Activated naive CD8-positive, alpha-beta T cell treated with anti-CD3 and anti-CD28 coated beads, Interleukin-2, amount 10 ng/mL, durations not matched to agents 7 days and 5 days (primary cell): Measurements from ENCODE around the gene UCN2. TPM values are rescaled to one million over a fixed set of nuclear protein-coding genes. Genes with fewer than 3 reads are reported as not detected.
"Not testable (repeated sequence)": the region's sequence is repeated elsewhere in the genome, so short reads cannot be mapped to it uniquely, and the experiment has no call there.

Experiments used
- ATAC-seq: fragments of 150-1000 bp; cut with Tn5 transposase; one replicate; pipeline ENCODE4 v1.10.0; 2021; ENCODE audit warnings: low read depth, moderate library complexity
- POLR2A ChIA-PET: fragments of 350-600 bp; sonication (Branson Sonifier 250); formaldehyde crosslinking; loops from one replicate; lab custom pipeline; 2021; ENCODE audit warnings: antibody characterized with exemption; lab: Charles Lee
- DNase-seq: peaks from one replicate; pipeline ENCODE4 v3.0.0; 2021
- H3K27ac Mint-ChIP-seq: one replicate; pipeline ENCODE4 v1.8.0; 2022; ENCODE audit warnings: mild to moderate bottlenecking, mixed read lengths
- H3K27me3 Mint-ChIP-seq: one replicate; pipeline ENCODE4 v1.8.0; 2022; ENCODE audit warnings: mild to moderate bottlenecking, moderate library complexity, mixed read lengths
- H3K36me3 Mint-ChIP-seq: one replicate; pipeline ENCODE4 v1.8.0; 2021; ENCODE audit warnings: mild to moderate bottlenecking, mixed read lengths
- H3K4me1 Mint-ChIP-seq: one replicate; pipeline ENCODE4 v1.8.0; 2021; ENCODE audit warnings: mixed read lengths
- H3K4me3 Mint-ChIP-seq: one replicate; pipeline ENCODE4 v1.8.0; 2022; ENCODE audit warnings: mild to moderate bottlenecking, moderate library complexity, mixed read lengths
- H3K9me3 Mint-ChIP-seq: one replicate; pipeline ENCODE4 v1.8.0; 2021; ENCODE audit warnings: mixed read lengths
- total RNA-seq, 2 experiments: library from RNA; stranded (reverse); gene quantifications; one replicate each; pipeline ENCODE4 v1.2.3, GENCODE V29; 2021

UCN2 gene
- total RNA-seq, 2 experiments from 2014 or later: not detected

DNA sequence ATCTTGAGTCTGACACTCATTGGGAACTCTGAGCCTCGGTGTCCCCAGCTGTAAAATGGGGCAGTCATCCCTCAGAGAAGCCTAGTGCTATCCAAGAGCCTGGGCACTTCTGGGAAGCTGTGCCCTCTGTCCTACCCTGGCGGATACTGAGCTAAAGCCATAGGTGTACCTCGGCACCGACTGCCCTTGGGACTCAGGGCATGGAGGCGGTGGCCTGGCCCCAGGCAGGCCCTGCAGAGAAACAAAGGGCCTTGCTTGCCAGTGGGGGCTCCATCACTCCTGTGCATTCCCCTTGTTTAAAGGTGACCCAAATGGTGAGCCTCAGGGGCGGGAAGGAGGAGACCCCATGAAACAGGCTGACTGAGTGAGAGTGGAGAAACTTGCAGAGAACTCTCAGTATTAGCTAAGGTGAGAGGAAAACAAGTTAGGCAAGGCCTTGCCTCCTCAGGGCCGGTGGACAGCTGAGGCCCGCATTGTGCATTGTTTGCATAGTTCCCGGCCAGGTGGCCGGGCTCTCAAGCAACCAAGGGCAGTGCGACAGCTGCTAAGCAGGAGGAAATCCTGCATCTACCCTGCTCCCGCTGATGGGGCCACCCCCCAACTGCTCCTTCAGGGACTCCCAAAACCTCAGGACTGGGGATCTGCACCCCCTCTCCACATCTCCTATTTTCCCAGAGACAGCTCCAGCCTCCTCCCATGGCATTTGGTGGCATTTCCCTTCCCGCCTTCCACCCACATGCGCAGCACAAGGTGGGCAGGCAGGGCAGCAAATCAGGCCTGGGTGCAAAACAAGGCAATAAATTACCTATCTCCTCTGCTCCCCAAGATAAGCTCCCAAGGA is 11.2 kb downstream of the UCN2 start:
- DNase-seq: no peak
- no peak for ATAC-seq
- no peaks in the 10 kb centered on the region for H3K27me3 Mint-ChIP-seq
- H3K36me3 Mint-ChIP-seq: peaks cover 30% of the 10 kb centered on the region
- H3K4me3 Mint-ChIP-seq: no peak overlapping the region
- H3K9me3 Mint-ChIP-seq: no peaks in the 10 kb centered on the region
- H3K27ac Mint-ChIP-seq: peak overlapping the region; percentile 30
- POLR2A ChIA-PET: no interaction called here
- H3K4me1 Mint-ChIP-seq: peaks cover 30% of the 10 kb centered on the region

- Mint-ChIP-seq H3K36me3 (peaks cover 35% of the 10 kb centered on the region), H3K4me1 (peaks cover 30% of the 10 kb centered on the region)
- H3K4me3 Mint-ChIP-seq, ATAC-seq, H3K27ac Mint-ChIP-seq, H3K9me3 Mint-ChIP-seq, H3K27me3 Mint-ChIP-seq, DNase-seq: not testable (repeated sequence)
- POLR2A ChIA-PET: interaction anchor here (0.6 kb wide), 1 partner anchor 151 kb away, joined by 4 read pairs; no protein-coding TSS in a partner anchor
Observed at GRCh38 chr3:48551651-48552050, 11.9 kb downstream of the UCN2 start.

DNA sequence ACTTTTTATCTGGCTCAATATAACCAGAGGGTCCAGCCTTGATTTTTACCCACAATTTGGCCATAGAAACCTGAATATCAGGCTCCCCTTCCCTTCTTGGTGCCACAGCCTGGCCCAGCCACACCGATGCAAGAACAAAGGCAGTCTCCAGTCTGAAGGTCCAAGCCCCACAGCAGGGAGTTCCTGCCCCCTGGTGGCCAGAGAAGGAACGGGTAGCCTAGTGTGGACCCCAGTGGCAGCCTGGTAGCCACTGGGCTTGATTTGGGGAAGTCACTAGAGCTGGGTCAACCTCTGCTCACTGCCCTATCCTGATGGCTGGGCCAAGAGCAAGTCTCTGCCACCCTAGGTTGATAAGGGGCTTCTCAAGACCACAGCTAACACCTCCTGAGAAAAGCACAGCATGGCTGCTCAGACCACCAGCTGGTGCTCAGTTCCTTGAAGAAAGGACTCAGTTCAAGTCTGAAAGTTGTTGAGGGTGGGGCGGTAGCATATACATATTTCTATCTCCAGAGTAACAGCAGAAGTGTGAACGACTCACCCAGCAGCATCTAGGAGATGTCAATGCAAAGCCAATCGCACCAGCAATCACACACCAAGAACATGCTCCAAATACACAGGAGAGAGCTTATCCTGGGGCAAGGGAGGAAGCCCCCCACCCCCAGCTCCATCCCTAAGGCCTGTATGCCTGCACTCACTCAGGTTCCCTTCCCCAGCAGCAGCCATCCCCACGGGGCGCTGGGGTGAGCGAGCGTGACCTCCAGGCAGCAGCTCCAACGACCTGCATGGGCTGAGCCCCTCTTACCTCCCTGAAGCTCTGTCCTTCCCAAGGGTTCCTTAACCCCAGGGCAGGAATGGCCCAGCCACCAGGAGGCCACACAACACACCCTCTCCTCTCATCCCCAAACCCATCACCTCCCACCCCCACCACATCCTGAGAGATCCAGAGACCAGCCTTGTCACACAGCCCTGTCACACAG is 14.6 kb downstream of the UCN2 start:
- POLR2A ChIA-PET: interaction anchor here (0.7 to 1.4 kb wide), 3 partner anchors 76 to 109 kb away, joined by 3 to 4 read pairs (median 4); partner anchors contain the start of genes CCDC51 and TMA7

GRCh38 chr3:48548126-48548525 is 15.5 kb downstream of the UCN2 start:
- ATAC-seq: no peak
- Mint-ChIP-seq H3K9me3 (no peaks in the 10 kb centered on the region), H3K27me3 (no peaks in the 10 kb centered on the region), H3K27ac (no peak overlapping the region), H3K4me3 (no peak overlapping the region), H3K4me1 (peaks cover 15% of the 10 kb centered on the region), H3K36me3 (peaks cover 42% of the 10 kb centered on the region)
- POLR2A ChIA-PET: interaction anchor here (1.4 kb wide), 1 partner anchor 76 kb away, joined by 4 read pairs; no protein-coding TSS in a partner anchor
- DNase-seq: no peak

More for the DNA sequence above, 14.6 kb downstream of the UCN2 start:
- Mint-ChIP-seq H3K27me3 (no peaks in the 10 kb centered on the region), H3K4me1 (peaks cover 16% of the 10 kb centered on the region), H3K27ac (no peak overlapping the region), H3K36me3 (peaks cover 37% of the 10 kb centered on the region), H3K4me3 (no peak overlapping the region), H3K9me3 (no peaks in the 10 kb centered on the region)
- ATAC-seq: peak; percentile 93
- peak; percentile 80 for DNase-seq

- no peak overlapping the region for H3K4me3 Mint-ChIP-seq
- peaks cover 13% of the 10 kb centered on the region for H3K4me1 Mint-ChIP-seq
- ATAC-seq: no peak
- no peaks in the 10 kb centered on the region for H3K27me3 Mint-ChIP-seq
- H3K9me3 Mint-ChIP-seq: no peaks in the 10 kb centered on the region
- H3K27ac Mint-ChIP-seq: no peak overlapping the region
- POLR2A ChIA-PET: no interaction called here
- peaks cover 43% of the 10 kb centered on the region for H3K36me3 Mint-ChIP-seq
- no peak for DNase-seq
Observed at GRCh38 chr3:48546203-48546829, 17.3 kb downstream of the UCN2 start.

DNA sequence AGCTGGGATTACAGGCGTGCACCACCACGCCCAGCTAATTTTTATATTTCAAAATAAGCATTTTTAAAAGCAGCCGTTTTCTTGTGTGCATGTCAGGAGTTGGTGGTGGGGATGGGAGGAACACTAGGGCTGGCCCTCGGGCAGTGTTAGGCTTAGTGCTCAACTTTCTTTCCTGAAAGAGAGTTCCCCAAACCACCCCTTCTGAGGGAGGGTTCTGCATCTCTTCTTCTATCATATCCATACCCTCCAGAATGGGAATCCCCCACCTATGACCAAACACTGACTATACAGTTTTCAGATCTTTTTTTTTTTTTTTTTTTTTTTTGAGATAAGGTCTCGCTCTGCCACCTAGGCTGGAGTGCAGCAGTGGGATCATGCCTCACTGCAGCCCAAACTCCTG is 19.4 kb downstream of the UCN2 start:
- DNase-seq (no peak), ATAC-seq (no peak)
- H3K27me3 Mint-ChIP-seq: no peaks in the 10 kb centered on the region
- H3K4me1 Mint-ChIP-seq: peaks cover 9% of the 10 kb centered on the region
- POLR2A ChIA-PET: no interaction called here
- no peaks in the 10 kb centered on the region for H3K9me3 Mint-ChIP-seq
- H3K36me3 Mint-ChIP-seq: peaks cover 39% of the 10 kb centered on the region
- no peak overlapping the region for H3K27ac Mint-ChIP-seq
- no peak overlapping the region for H3K4me3 Mint-ChIP-seq

DNA sequence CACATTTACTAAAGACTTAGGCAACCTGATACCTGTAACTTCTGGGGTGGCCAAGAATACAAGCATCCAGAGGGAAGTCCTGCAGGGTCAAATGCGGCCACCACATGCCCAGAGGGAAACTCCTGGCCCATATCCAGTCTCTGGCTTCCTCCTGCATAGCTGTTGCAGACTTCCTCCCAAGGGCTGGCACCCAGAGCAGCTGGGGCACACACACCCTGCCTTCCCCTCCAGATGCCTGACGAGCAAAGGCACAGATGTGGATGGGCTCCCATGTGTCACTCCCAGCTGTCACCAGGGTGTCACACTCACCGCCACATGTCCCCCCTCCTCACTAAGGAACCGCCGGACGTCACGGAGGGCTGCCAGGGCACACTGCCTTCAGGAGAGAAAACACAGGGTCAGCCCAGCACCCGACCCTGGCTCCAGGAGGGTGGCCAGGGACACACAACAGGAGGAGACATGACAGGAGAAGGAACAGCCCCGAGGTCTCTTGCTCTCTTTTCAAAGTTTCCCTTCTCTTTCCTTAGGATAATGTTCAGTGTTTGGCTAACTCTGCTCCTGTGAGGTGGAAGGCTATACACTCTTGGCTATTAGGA is 20.2 kb downstream of the UCN2 start:
- peaks cover 6% of the 10 kb centered on the region for H3K4me1 Mint-ChIP-seq
- H3K27me3 Mint-ChIP-seq: no peaks in the 10 kb centered on the region
- peak overlapping the region; percentile 68 for H3K27ac Mint-ChIP-seq
- DNase-seq: no peak
- H3K4me3 Mint-ChIP-seq: no peak overlapping the region
- H3K36me3 Mint-ChIP-seq: peaks cover 39% of the 10 kb centered on the region
- ATAC-seq: no peak
- no peaks in the 10 kb centered on the region for H3K9me3 Mint-ChIP-seq
- POLR2A ChIA-PET: no interaction called here

- Mint-ChIP-seq H3K4me1 (peaks cover 11% of the 10 kb centered on the region), H3K9me3 (no peaks in the 10 kb centered on the region), H3K4me3 (no peak overlapping the region), H3K27me3 (no peaks in the 10 kb centered on the region), H3K36me3 (peaks cover 40% of the 10 kb centered on the region), H3K27ac (no peak overlapping the region)
- DNase-seq: no peak
- ATAC-seq: no peak
- POLR2A ChIA-PET: no interaction called here
Observed at GRCh38 chr3:48538451-48538850, 25.1 kb downstream of the UCN2 start.

DNA sequence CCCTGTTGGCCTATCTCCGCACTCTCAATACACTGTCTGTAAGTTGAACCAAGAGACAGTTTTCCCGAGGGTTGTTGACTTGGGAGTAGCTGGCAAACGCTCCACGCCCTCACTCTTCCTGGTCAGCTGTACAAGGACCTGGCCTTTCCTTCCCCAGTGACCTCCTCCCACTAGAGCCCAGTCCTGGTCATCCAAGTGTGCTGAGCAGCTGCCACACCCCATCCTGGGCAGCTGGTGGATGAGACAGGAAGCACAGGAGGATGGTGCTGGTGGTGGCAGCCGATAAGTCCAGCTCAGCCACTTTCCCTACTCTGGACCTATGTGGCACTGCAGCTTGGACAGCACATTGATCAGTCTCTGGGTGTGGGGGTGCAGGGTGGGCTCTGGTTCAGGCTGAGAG is 26.8 kb downstream of the UCN2 start:
- POLR2A ChIA-PET: interaction anchor here (0.7 kb wide), 2 partner anchors 69 to 636 kb away, joined by 5 to 9 read pairs; no protein-coding TSS in a partner anchor
- Mint-ChIP-seq H3K9me3 (no peaks in the 10 kb centered on the region), H3K36me3 (peaks cover 42% of the 10 kb centered on the region), H3K4me3 (no peak overlapping the region), H3K4me1 (peaks cover 12% of the 10 kb centered on the region), H3K27me3 (no peaks in the 10 kb centered on the region), H3K27ac (no peak overlapping the region)
- DNase-seq: no peak
- no peak for ATAC-seq

DNA sequence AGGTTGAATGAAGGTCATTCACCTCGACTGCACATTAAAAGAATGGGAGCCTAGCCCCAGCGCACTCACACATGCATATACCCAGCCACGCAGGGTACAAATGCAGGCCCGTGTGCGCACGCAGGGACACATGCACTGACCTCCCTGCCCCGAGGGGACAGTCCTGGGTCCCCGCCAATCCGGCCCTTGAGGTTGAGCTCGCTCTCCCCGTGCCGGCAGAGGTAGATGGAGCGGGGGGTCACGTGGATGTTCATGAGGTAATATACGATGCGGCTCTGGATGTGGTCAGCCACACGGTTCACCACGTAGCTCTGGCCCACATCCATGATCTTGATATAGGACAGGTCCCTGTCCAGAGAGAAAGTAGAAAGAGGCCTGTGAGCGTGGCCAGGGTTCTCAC is 27.5 kb downstream of the UCN2 start:
- Mint-ChIP-seq H3K4me3 (no peak overlapping the region), H3K27me3 (no peaks in the 10 kb centered on the region), H3K4me1 (peaks cover 12% of the 10 kb centered on the region), H3K9me3 (no peaks in the 10 kb centered on the region), H3K36me3 (peaks cover 44% of the 10 kb centered on the region), H3K27ac (no peak overlapping the region)
- DNase-seq (no peak), ATAC-seq (no peak)
- POLR2A ChIA-PET: no interaction called here

GRCh38 chr3:48535578-48535977 is 28.0 kb downstream of the UCN2 start:
- no peaks in the 10 kb centered on the region for H3K27me3 Mint-ChIP-seq
- H3K4me3 Mint-ChIP-seq: no peak overlapping the region
- POLR2A ChIA-PET: no interaction called here
- no peaks in the 10 kb centered on the region for H3K9me3 Mint-ChIP-seq
- H3K4me1 Mint-ChIP-seq: peaks cover 12% of the 10 kb centered on the region
- DNase-seq (no peak), ATAC-seq (no peak)
- H3K27ac Mint-ChIP-seq: no peak overlapping the region
- peaks cover 47% of the 10 kb centered on the region for H3K36me3 Mint-ChIP-seq

DNA sequence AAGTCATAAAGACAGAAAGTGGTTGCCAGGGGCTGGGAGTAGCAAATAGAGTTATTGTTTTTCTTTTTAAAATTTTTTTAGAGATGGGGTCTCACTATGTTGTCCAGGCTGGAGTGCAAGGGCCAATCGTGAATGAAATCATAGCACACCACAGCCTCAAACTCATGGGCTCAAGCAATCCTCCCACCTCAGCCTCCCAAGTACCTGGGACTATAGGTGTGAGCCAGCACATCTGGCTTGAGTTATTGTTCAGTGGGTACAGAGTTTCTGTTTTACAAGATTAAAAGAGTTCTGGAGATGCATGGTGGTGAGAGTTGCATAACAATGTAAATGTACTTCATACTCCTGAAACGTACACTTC is 30.6 kb downstream of the UCN2 start:
- no peak for DNase-seq
- no peak overlapping the region for H3K27ac Mint-ChIP-seq
- POLR2A ChIA-PET: no interaction called here
- no peak overlapping the region for H3K4me3 Mint-ChIP-seq
- ATAC-seq: no peak
- H3K9me3 Mint-ChIP-seq: no peaks in the 10 kb centered on the region
- H3K36me3 Mint-ChIP-seq: peaks cover 57% of the 10 kb centered on the region
- H3K27me3 Mint-ChIP-seq: no peaks in the 10 kb centered on the region
- H3K4me1 Mint-ChIP-seq: peaks cover 9% of the 10 kb centered on the region
